Nephron progenitor cell (in vitro differentiated cells): ENCODE data around the gene SH3BGRL2.

Experiments used
- DNase-seq: peaks from one replicate; pipeline ENCODE4 v3.0.0; 2021
- H3K27ac Mint-ChIP-seq: 2 replicates; pipeline ENCODE4 v1.8.0; 2021; ENCODE audit warnings: mild to moderate bottlenecking, moderate library complexity, mixed read lengths
- H3K27me3 Mint-ChIP-seq: 2 replicates; pipeline ENCODE4 v1.8.0; 2021; ENCODE audit warnings: mild to moderate bottlenecking, low read depth, mixed read lengths; ENCODE audit not compliant: poor library complexity
- H3K36me3 Mint-ChIP-seq: 2 replicates; pipeline ENCODE4 v1.8.0; 2021; ENCODE audit warnings: low read depth, mixed read lengths
- H3K4me1 Mint-ChIP-seq: 2 replicates; pipeline ENCODE4 v1.8.0; 2021; ENCODE audit warnings: mixed read lengths
- H3K4me3 Mint-ChIP-seq: 2 replicates; pipeline ENCODE4 v1.8.0; 2021; ENCODE audit warnings: mild to moderate bottlenecking, moderate library complexity, mixed read lengths
- H3K9me3 Mint-ChIP-seq: 2 replicates; pipeline ENCODE4 v1.8.0; 2021; ENCODE audit warnings: mild to moderate bottlenecking, moderate library complexity, mixed read lengths
- TF ChIP-seq, protein P1 (sequence below): fragments of 200-600 bp; sonication (generic); IDR thresholded peaks from 2 replicates; pipeline ENCODE4 v1.5.0; 2021; ENCODE audit warnings: antibody characterized with exemption

SH3BGRL2 gene

DNA sequence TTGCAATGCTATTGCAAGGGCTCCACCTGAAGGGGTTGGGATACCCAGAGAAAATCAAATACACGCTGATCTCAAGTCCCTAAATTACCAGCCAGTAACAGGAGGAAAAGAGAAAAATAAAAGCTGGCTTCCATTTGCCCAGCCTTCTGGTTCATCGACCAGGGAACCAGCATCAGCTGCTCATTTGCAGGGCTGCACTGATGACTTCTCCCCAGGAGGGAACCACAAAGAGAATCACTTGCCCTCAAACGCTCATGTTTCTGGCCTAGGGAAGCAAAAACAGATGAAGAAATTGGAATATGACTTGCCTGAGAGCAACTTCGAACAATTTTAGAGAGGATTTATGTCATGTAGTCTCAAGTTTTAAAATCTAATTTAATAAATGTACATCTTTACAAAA, 119.7 kb downstream of the SH3BGRL2 start:
- Mint-ChIP-seq H3K4me3 (no peak overlapping the region), H3K36me3 (no peaks in the 10 kb centered on the region), H3K9me3 (peaks cover 9% of the 10 kb centered on the region), H3K27me3 (no peaks in the 10 kb centered on the region), H3K4me1 (no peaks in the 10 kb centered on the region), H3K27ac (no peak overlapping the region)
- DNase-seq = no peak
- TF ChIP-seq, protein P1, sequence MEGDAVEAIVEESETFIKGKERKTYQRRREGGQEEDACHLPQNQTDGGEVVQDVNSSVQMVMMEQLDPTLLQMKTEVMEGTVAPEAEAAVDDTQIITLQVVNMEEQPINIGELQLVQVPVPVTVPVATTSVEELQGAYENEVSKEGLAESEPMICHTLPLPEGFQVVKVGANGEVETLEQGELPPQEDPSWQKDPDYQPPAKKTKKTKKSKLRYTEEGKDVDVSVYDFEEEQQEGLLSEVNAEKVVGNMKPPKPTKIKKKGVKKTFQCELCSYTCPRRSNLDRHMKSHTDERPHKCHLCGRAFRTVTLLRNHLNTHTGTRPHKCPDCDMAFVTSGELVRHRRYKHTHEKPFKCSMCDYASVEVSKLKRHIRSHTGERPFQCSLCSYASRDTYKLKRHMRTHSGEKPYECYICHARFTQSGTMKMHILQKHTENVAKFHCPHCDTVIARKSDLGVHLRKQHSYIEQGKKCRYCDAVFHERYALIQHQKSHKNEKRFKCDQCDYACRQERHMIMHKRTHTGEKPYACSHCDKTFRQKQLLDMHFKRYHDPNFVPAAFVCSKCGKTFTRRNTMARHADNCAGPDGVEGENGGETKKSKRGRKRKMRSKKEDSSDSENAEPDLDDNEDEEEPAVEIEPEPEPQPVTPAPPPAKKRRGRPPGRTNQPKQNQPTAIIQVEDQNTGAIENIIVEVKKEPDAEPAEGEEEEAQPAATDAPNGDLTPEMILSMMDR = no peak
